Psoas muscle (tissue), 8 donors: ENCODE data around the gene NF1. TPM values are rescaled to one million over a fixed set of nuclear protein-coding genes. Genes with fewer than 3 reads are reported as not detected.
A peak's percentile ranks its signal among the peaks of the same experiment; 100 is the strongest.

Experiments used
- ATAC-seq, 4 donors: fragments of 200-7000 bp; cut with Tn5 transposase; one replicate each; pipeline ENCODE4 v1.9.1; 2020; ENCODE audit warnings: moderate library complexity in 3 of 4, mild to moderate bottlenecking in 2 of 4
- DNase-seq, 2 donors: peaks; one replicate each; pipeline ENCODE4 v3.0.0-alpha.2; 2020
- H3K27ac ChIP-seq: fragments of 200-600 bp; one replicate; pipeline ENCODE4 v1.8.0; 2022
- H3K27me3 ChIP-seq, 3 donors: fragments of 200-600 bp in 1 of 3; one replicate each; pipeline versions ENCODE4 v1.6.1 to v1.8.0; 2013 to 2022; ENCODE audit warnings: low read length in 2 of 3, mild to moderate bottlenecking in 2 of 3, moderate library complexity in 1 of 3; ENCODE audit not compliant: insufficient read depth in 3 of 3
- H3K36me3 ChIP-seq, 2 donors: fragments of 200-600 bp in 1 of 2; one replicate each; pipeline versions ENCODE4 v1.6.1 to v1.8.0; 2013 to 2022; ENCODE audit warnings: low read depth in 1 of 2, mild to moderate bottlenecking in 1 of 2, moderate library complexity in 1 of 2; ENCODE audit not compliant: insufficient read depth in 1 of 2
- H3K4me1 ChIP-seq: fragments of 200-600 bp; one replicate; pipeline ENCODE4 v1.8.0; 2022
- H3K4me3 ChIP-seq: fragments of 200-600 bp; one replicate; pipeline ENCODE4 v1.8.0; 2022; ENCODE audit warnings: mild to moderate bottlenecking
- H3K9me3 ChIP-seq: fragments of 200-600 bp; one replicate; pipeline ENCODE4 v1.8.0; 2022
- WGBS, 3 donors: extraction: QIAGEN DNeasy Blood & Tissue Kit; methylation state at CpG; one replicate each; pipeline versions ENCODE4 v1.1.6 to v1.1.7; 2013; 5-methylcytosine and 5-hydroxymethylcytosine counted together
- intact Hi-C, 2 donors: fragments of 100-400 bp; cut with DNase I; formaldehyde crosslinking; loops; one replicate each; pipeline versions ENCODE4 v1.11.0 to v1.14.2; 2022
- polyA plus RNA-seq, 3 donors: library from polyadenylated mRNA; stranded (reverse); fragments of 200-250 nt; gene quantifications; one replicate each; pipeline ENCODE4 v1.2.3, GENCODE V29; 2013
- total RNA-seq, 4 donors: library from RNA; stranded (reverse); fragmentation: NEBNext Ultra II Directional in 2 of 4; extraction: Animal tissue kit (Norgen Biotek cat#: 25700) in 2 of 4; gene quantifications; one replicate each; pipeline versions ENCODE4 v1.2.1 to v1.2.4, GENCODE V29; 2021 to 2023
- TF ChIP-seq, protein P1 (sequence below): fragments of 200-600 bp; IDR thresholded peaks from one replicate; pipeline ENCODE4 v1.8.0; 2022; ENCODE audit warnings: antibody characterized with exemption
- donor health status: healthy with polysubstance abuse.
- donor health status: DM: no; HTN: no; CAD: no; lungs with moderate emphysema.
- donor health status: Bipolar disorder and iron deficiency.
- donor health status: healthy.
- donor health status: DM: yes; HTN: yes; CAD: no.
- donor health status: DM: no; HTN: no; CAD: no.
- donor health status: DM: no; HTN: no; CAD: no.
- donor health status: DM: yes; HTN: yes; CAD: no.

NF1 gene
- total and polyA plus RNA-seq, 7 donors, result 3.5 to 35.5 (median 27.4) TPM

- ATAC-seq (no peak), DNase-seq (no peak)
- H3K36me3 ChIP-seq, result no peaks in the 10 kb centered on the region
- intact Hi-C loops, result no loop called here
- 83 to 84% (median 84%) methylated on average over 5 of the region's 5 CpGs for WGBS, 3 donors
- H3K27me3 ChIP-seq, result no peaks in the 10 kb centered on the region
- H3K4me1 ChIP-seq, result no peaks in the 10 kb centered on the region
- TF ChIP-seq, protein P1, sequence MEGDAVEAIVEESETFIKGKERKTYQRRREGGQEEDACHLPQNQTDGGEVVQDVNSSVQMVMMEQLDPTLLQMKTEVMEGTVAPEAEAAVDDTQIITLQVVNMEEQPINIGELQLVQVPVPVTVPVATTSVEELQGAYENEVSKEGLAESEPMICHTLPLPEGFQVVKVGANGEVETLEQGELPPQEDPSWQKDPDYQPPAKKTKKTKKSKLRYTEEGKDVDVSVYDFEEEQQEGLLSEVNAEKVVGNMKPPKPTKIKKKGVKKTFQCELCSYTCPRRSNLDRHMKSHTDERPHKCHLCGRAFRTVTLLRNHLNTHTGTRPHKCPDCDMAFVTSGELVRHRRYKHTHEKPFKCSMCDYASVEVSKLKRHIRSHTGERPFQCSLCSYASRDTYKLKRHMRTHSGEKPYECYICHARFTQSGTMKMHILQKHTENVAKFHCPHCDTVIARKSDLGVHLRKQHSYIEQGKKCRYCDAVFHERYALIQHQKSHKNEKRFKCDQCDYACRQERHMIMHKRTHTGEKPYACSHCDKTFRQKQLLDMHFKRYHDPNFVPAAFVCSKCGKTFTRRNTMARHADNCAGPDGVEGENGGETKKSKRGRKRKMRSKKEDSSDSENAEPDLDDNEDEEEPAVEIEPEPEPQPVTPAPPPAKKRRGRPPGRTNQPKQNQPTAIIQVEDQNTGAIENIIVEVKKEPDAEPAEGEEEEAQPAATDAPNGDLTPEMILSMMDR, result no peak
- no peak overlapping the region for H3K27ac ChIP-seq
- H3K9me3 ChIP-seq, result no peaks in the 10 kb centered on the region
- no peak overlapping the region for H3K4me3 ChIP-seq
Measured at GRCh38 chr17:31308372-31309334, 213.9 kb downstream of the NF1 start.

GRCh38 chr17:31309556-31309955, 214.8 kb downstream of the NF1 start:
- 89 to 95% (median 89%) methylated on average over 2 of the region's 2 CpGs for WGBS, 3 donors
- intact Hi-C loops, result no loop called here
- DNase-seq (no peak), ATAC-seq (no peak)
- Histone ChIP-seq H3K36me3 (no peaks in the 10 kb centered on the region), H3K27ac (no peak overlapping the region), H3K4me1 (no peaks in the 10 kb centered on the region), H3K4me3 (no peak overlapping the region), H3K9me3 (no peaks in the 10 kb centered on the region), H3K27me3 (no peaks in the 10 kb centered on the region)
- TF ChIP-seq, protein P1, result no peak

DNA sequence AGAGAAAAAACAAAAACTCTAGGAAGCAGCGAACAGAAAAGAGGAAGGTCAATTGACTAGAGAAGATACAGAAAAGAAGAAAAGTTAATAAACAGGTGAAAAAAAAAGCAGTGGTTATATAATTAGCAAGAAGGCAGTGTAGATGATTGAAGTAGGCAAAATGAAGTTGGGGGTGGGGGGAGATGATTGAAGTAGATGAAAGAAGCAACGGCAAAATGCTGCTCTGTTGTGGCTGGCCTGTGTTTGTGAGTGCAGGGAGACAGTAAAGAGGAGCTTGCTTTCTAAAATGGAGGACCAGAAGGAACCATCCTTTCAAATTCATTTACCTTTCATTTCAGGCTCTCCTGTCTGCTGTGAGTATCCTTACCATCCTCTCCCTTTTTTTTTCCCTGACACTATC, 215.5 kb downstream of the NF1 start:
- DNase-seq (no peak), ATAC-seq (no peak)
- Histone ChIP-seq H3K4me1 (no peaks in the 10 kb centered on the region), H3K27me3 (no peaks in the 10 kb centered on the region), H3K9me3 (no peaks in the 10 kb centered on the region), H3K4me3 (no peak overlapping the region), H3K27ac (no peak overlapping the region), H3K36me3 (no peaks in the 10 kb centered on the region)
- intact Hi-C loops, result no loop called here
- 39 to 60% (median 47%) methylated on average over 2 of the region's 2 CpGs for WGBS, 3 donors
- TF ChIP-seq, protein P1, result no peak

DNA sequence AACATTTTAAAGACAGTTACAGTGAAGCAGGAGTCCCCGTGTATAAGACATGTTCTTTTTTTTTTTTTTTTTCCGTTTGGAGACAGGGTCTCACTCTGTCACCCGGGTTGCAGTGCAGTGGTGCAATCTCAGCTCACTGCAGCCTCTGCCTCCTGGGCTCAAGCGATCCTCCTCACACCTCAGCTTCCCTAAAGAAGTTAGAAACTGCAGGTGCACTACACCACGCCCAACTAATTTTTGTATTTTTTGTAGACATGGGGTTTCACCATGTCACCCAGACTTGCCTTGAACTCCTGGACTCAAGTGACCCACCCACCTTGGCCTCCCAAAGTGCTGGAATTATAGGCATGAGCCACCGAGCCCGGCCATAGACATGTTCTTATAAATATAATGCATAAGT, 216.1 kb downstream of the NF1 start:
- Histone ChIP-seq H3K27me3 (no peaks in the 10 kb centered on the region), H3K4me1 (no peaks in the 10 kb centered on the region), H3K27ac (no peak overlapping the region), H3K9me3 (no peaks in the 10 kb centered on the region), H3K4me3 (peak overlapping the region; percentile 11), H3K36me3 (no peaks in the 10 kb centered on the region)
- WGBS, 3 donors, result 84 to 89% (median 86%) methylated on average over 7 of the region's 7 CpGs
- TF ChIP-seq, protein P1, result no peak
- DNase-seq (no peak), ATAC-seq (no peak)
- intact Hi-C loops, result no loop called here
